Measurements from ENCODE around the gene ACAN. TPM values are rescaled to one million over a fixed set of nuclear protein-coding genes. Genes with fewer than 3 reads are reported as not detected.
"Not testable (repeated sequence)": the region's sequence is repeated elsewhere in the genome, so short reads cannot be mapped to it uniquely, and the experiment has no call there.

Gene ACAN
- total RNA-seq, 1 donor from 2014 or later: 0.13 TPM

- H3K9me3 Mint-ChIP-seq: no peaks in the 10 kb centered on the region
- no peak for DNase-seq (ENCODE audit: low spot score in 2 of 2, unreplicated experiment in 2 of 2)
- H3K27me3 Mint-ChIP-seq (ENCODE audit: low read depth): no peaks in the 10 kb centered on the region
- no peak overlapping the region for H3K27ac Mint-ChIP-seq
- H3K36me3 Mint-ChIP-seq: no peaks in the 10 kb centered on the region
- no peak overlapping the region for H3K4me3 Mint-ChIP-seq
- no peak for TF ChIP-seq CTCF (IDR thresholded peaks at IDR 0.05; ENCODE audit: unreplicated experiment)
- no peaks in the 10 kb centered on the region for H3K4me1 Mint-ChIP-seq
These were observed 117.1 kb downstream of the ACAN start for GRCh38 chr15:88920186-88920891.

GRCh38 chr15:88920892-88921435, 117.7 kb downstream of the ACAN start:
- not testable (repeated sequence) for H3K4me1 Mint-ChIP-seq; H3K36me3 Mint-ChIP-seq; H3K9me3 Mint-ChIP-seq; H3K27ac Mint-ChIP-seq; H3K4me3 Mint-ChIP-seq; DNase-seq (ENCODE audit: low spot score in 2 of 2, unreplicated experiment in 2 of 2); H3K27me3 Mint-ChIP-seq (ENCODE audit: low read depth)

Other genes with a start within 250 kb of the ACAN start
- gene AEN, start 182.1 kb upstream of the ACAN start, total RNA-seq: 33.0 to 34.5 TPM (median 33.0 TPM) in 3 replicates
- gene ISG20, start 164.4 kb upstream of the ACAN start, total RNA-seq: 1.7 to 3.4 TPM (median 1.9 TPM) in 3 replicates
- gene HAPLN3, start 92.1 kb downstream of the ACAN start, total RNA-seq: 3.5 to 3.9 TPM (median 3.9 TPM) in 3 replicates
- 176 to 182 TPM (median 181 TPM) in 3 replicates for gene MFGE8, start 109.9 kb downstream of the ACAN start, total RNA-seq